Globus pallidus (tissue), 1 donor: ENCODE results near the gene EPG5.
"Not testable (repeated sequence)": the region's sequence is repeated elsewhere in the genome, so short reads cannot be mapped to it uniquely, and the experiment has no call there.

Source experiments
- DNase-seq: peaks from one replicate; pipeline ENCODE4 v3.0.0-alpha.2; 2015; ENCODE audit warnings: low spot score

The EPG5 gene

DNA sequence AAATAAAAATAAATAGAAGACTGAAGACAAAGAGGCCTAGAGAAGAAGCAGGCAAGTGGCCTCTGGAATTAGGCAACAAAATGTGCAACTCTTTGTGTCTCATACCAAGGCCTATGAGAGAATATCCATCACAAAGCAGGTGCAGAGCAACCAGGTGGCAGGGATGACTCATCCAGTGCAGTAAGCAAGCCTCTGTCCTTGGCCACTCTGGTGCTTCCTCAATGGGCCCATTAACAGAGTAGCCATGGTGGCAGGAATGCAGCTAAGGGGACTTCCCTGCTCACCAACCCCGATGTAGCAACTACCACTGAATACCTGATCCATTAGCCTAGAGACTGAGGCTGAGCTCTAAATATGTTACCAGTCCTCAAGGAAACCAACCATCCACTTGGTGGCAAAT is 11.0 kb upstream of the EPG5 start:
- no peak for DNase-seq

GRCh38 chr18:45976974-45977373 is 9.8 kb upstream of the EPG5 start:
- no peak for DNase-seq

GRCh38 chr18:45976566-45976965 is 9.4 kb upstream of the EPG5 start:
- DNase-seq: no peak

GRCh38 chr18:45974088-45974536 is 7.0 kb upstream of the EPG5 start:
- DNase-seq: peak; percentile 63

GRCh38 chr18:45964913-45965312 is 2.2 kb downstream of the EPG5 start:
- DNase-seq: not testable (repeated sequence)

- DNase-seq: no peak
Measured at GRCh38 chr18:45962866-45963265, 4.3 kb downstream of the EPG5 start.

DNA sequence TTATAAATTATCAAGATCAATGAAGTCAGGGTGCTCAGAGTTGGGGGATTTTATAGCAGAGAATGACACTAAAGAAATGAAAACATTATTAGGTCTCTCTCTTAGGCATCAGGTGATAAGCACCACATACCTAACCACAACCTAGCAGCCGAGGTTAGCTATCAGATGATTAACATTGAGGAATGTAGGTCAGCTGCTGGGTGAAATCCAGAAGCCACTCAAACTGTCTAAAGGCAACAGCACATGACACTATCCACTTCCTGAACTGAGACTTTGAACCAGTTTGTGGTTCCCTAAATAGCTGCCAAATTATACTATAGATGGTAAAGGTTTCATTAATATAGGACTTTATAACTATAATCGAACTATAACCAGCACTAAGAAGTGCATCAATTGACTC is 4.7 kb downstream of the EPG5 start:
- peak; percentile 19 for DNase-seq

DNA sequence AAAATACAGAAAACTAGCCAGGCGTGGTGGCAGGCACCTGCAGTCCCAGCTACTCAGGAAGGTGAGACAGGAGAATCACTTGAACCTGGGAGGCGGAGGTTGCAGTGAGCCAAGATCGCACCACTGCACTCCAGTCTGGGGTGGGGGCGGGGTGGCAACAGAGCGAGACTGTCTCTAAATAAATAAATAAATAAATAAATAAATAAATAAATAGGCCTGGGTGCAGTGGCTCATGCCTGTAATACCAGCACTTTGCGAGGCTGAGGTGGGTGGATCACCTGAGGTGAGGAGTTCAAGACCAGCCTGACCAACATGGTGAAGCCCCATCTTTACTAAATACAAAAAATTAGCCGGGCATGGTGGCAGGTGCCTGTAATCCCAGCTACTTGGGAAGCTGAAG is 7.6 kb downstream of the EPG5 start:
- not testable (repeated sequence) for DNase-seq

DNA sequence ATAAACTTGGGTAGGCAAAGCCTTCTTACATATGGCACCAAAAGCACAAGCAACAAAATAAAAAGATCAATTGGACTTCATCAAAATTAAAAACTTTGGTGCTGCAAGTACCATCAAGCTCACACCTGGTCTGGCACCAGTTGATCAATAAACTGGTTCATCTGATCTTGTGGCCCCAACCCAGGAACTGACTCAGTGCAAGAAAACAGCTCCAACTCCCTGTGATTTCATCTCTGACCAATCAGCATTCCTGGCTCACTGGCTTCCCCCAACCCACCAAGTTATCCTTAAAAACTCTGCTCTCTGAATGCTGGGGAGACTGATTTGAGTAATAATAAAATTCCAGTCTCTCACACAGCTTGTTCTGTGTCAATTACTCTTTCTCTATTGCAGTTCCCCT is 8.4 kb downstream of the EPG5 start:
- no peak for DNase-seq

DNA sequence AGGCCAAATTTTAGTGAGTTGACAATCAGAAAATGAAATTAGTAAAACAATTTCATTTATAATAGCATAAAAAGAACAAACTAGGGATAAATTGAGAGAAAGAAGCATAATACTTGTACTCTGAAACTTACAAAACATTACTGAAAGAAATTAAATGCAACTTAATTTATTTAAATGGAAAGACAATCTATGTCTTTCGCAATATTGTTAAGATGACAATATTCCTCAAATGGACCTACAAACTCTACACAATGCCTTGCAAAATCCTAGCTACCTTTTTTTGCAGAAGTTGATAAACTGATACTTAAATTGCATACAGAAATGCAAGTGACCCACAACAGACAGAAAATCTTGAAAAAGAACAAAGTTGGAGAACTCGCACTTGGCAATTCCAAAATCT is 9.1 kb downstream of the EPG5 start:
- no peak for DNase-seq

DNA sequence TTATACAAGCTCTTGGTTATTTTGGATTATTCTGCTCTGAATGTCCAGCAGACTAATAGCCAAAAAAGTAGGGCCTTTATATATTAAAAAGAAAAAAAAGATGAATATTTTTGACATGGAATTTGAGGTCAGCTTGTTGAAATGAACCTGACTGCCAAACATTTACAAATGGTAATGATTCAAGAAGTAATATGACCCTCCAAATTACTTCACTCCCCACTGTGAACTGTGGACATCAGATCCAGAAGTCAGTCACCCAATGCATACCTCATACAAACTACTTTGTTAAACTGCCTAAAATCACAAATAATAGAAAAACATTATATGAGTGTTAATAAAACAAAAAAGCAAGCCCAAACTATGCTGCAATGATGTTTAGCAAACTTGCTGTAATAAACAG is 10.0 kb downstream of the EPG5 start:
- no peak for DNase-seq

DNA sequence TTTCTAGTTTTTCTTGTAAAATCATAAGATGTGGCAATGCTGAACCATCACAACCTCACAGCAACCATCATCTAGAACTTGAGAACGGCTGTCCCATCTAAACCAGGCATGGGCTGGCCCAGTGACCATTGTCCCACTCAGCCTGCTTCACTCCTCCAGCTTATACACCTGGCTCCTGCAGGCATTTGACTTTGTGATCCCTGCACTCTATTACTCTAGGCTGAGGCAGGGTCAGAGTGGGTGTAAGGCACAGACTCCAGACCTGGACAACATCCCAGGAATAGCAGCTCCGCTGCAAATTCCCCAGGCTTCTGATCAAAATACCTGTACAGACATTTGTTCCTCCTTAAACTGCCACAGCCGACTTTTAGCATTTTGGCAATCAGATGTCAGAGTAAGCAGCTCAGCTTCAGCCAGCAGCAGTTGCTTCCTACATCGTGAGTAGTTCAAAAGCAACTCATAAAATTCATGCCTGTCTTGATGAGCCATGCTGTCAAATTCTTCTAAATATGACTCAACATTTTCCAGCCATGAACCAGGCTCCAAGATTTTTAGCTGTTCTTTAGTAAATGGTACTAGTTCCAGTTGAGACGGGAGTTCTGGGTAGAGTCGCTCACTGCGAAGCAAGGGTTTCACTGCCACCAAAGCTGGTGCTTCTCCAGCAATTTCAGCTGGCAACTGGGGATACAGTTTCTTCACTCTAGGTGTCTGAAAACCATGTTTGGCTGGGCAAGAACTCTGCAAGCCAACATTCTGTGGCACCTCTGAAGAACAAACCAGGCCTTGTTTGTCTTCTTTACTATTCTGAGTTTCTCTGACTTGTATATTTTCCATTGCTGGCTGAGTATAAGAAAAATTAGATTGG is 12.8 kb downstream of the EPG5 start:
- no peak for DNase-seq

GRCh38 chr18:45951016-45951714 is 16.0 kb downstream of the EPG5 start:
- DNase-seq: no peak

GRCh38 chr18:45945669-45946068 is 21.5 kb downstream of the EPG5 start:
- DNase-seq: no peak

DNA sequence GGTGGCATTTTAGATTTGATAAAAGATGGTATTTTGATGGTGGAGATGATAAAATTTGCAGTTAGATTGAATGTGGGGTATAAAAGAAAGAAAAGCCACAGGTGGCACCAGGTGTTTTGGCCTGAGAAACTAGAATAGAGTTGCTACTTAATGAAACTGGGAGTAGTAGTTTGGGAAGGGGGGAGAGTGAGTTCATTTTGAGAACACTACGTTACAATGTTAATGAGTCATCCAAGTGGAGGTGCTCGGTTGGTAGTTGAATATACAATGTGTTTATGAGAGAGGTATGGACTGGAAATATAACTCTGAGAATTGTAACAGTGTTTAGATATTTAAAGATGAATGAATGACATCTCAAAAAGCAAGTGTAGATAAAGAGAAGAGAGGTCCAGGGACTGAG is 26.4 kb downstream of the EPG5 start:
- no peak for DNase-seq

DNA sequence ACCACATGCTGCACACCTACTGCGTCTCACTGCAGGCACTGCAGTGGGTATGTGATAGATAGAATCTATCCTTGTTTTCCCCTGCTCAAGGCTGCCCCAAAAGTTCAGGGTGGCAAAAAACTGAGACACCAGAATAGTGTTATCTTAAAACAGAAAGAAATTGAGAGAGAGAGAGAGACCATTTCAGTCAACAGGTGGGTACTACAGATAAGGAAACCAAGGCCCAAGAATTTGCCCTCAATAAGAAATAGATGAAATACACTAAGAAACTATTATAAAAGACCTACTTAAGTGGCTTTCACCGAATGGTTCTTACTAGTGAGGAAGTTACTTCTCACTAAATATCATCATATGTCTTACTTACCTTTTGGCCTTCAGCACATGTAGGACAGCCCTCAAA is 27.9 kb downstream of the EPG5 start:
- no peak for DNase-seq

DNA sequence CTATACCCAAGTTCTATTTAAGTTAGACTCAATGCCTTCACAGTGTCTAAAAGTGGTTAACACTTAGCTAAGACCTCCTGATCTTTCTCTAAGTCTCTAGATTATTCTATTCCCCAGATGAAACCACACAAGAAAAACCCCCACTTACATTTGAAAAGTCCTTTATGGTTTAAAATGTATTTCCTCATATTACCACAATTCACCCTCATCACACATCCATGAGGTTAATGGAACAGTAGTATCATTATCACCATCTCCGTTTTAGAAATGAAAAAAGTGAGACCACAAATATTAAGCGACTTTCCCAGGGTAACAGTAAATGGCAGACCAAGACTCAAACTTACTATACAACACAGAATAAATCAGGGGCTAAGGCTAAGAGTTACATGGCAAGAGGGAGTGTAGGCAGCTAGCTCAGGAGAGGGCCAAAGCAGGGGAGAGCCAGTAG is 28.6 kb downstream of the EPG5 start:
- no peak for DNase-seq

DNA sequence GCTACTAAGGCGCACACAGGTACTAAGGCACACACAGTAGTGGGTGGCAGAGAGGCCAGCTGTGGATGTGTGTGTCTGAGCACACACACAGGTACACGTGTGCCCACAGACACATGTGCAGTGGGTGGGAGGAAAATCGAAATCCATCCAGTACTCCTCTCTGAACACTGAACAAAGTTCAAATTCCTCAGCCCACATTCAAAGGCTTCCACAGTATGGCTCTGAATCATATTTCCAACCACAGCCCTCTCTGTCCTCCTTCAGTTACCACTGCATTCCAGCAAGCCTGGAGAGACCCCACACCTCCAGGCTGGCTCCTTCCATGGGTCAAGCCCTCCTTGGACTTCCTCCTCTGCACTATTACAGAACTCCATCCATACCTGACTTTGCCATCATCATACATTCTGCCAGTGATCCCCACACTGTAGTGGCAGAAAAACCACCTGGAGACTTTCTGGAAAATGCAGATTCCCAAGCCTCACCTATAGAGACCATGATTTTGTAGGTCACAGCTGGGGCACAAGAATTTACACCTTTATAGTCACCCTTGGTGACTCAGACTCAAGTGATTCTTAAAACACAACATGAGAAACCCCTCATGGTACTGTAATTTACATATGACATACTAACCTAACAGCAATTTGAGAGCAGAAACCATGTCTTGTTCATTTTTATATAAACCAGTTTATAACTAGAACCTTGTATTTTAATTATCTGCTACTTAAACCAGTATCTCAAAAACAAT is 31.4 kb downstream of the EPG5 start:
- no peak for DNase-seq

DNA sequence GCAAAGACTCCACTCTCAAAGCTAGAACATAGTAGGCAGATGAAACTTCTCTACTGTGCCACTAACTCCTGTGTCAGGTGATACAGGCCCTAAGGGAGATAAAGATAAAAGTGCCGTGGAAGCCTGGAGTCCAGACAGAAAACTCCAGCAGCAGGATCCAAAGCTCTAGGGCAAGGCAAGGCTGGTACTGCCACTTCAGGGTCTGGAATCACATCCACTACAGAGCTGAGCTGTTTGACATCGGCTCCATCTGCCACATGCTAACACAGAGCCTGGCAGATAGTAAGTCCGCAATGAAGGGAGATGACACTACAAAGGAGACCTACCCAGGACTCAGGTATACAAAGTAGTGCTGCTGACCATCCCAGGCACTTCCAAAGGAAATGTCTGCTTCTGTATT is 34.4 kb downstream of the EPG5 start:
- no peak for DNase-seq

- no peak for DNase-seq
Measured at GRCh38 chr18:45930963-45931362, 36.2 kb downstream of the EPG5 start.

- no peak for DNase-seq
Measured at GRCh38 chr18:45926691-45927090, 40.4 kb downstream of the EPG5 start.

GRCh38 chr18:45926085-45926484 is 41.0 kb downstream of the EPG5 start:
- DNase-seq: no peak

DNA sequence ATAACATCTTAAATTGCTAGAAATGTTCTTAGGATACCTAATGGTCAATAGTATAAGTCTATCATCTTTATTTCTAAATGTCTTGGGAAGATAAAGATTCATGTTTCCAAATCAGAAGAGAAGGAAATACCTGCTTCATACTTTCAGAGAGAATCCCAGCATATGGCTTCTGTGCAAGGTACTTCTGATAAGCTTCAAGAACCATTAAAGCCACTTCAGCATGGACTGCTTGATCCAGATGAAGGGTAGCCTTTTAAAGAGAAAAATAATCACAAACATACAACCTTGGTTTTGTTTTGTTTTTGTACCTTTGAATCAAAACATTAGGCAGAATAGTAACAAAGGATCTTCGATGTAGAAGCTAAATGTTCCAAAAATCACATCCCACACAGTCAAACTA is 44.0 kb downstream of the EPG5 start:
- DNase-seq: no peak
